H9 (cell line): ENCODE results near the gene FMO5. TPM values are rescaled to one million over a fixed set of nuclear protein-coding genes. Genes with fewer than 3 reads are reported as not detected.

Experiments used
- DNase-seq: peaks from one replicate; pipeline ENCODE4 v3.0.0-alpha.2; 2017
- H2AFZ ChIP-seq: one replicate; pipeline ENCODE4 v1.6.1; 2013; ENCODE audit warnings: mild to moderate bottlenecking, low read length, control low read depth, moderate library complexity
- H2AK5ac ChIP-seq: 2 replicates; pipeline ENCODE4 v1.6.1; 2013; ENCODE audit warnings: low read length, control low read depth, mixed read lengths; ENCODE audit not compliant: insufficient read length
- H2BK120ac ChIP-seq: one replicate; pipeline ENCODE4 v1.6.1; 2013; ENCODE audit warnings: low read depth, mild to moderate bottlenecking, low read length, control low read depth, inconsistent platforms; ENCODE audit not compliant: poor library complexity, severe bottlenecking
- H2BK12ac ChIP-seq: 2 replicates; pipeline ENCODE4 v1.6.1; 2013; ENCODE audit warnings: low read length, control low read depth, mixed read lengths, low read depth; ENCODE audit not compliant: insufficient read length
- H2BK15ac ChIP-seq: 2 replicates; pipeline ENCODE4 v1.6.1; 2013; ENCODE audit warnings: low read depth, low read length, control low read depth
- H2BK20ac ChIP-seq: one replicate; pipeline ENCODE4 v1.6.1; 2013; ENCODE audit warnings: low read depth, mild to moderate bottlenecking, low read length, control low read depth, inconsistent platforms; ENCODE audit not compliant: poor library complexity, severe bottlenecking
- H2BK5ac ChIP-seq: 2 replicates; pipeline ENCODE4 v1.6.1; 2013; ENCODE audit warnings: low read length, control low read depth, mixed read lengths; ENCODE audit not compliant: insufficient read length
- H3K14ac ChIP-seq: 2 replicates; pipeline ENCODE4 v1.6.1; 2013; ENCODE audit warnings: low read length, control low read depth; ENCODE audit not compliant: insufficient read depth
- H3K18ac ChIP-seq: 2 replicates; pipeline ENCODE4 v1.6.1; 2013; ENCODE audit warnings: low read depth, mild to moderate bottlenecking, mixed read lengths, low read length, control low read depth; ENCODE audit not compliant: insufficient read length
- H3K23ac ChIP-seq: 2 replicates; pipeline ENCODE4 v1.6.1; 2013; ENCODE audit warnings: low read length, control low read depth, mixed read lengths, low read depth; ENCODE audit not compliant: insufficient read length
- H3K23me2 ChIP-seq: 2 replicates; pipeline ENCODE4 v1.6.1; 2013; ENCODE audit warnings: low read depth, mild to moderate bottlenecking, mixed read lengths, low read length, control low read depth; ENCODE audit not compliant: insufficient read length, poor library complexity, severe bottlenecking
- H3K27ac ChIP-seq: 2 replicates; pipeline ENCODE4 v1.5.1; 2013; ENCODE audit warnings: low read length, control low read depth, mixed read lengths, low read depth; ENCODE audit not compliant: insufficient read length
- H3K27me3 ChIP-seq: 2 replicates; pipeline ENCODE4 v1.6.1; 2013; ENCODE audit warnings: low read length, control low read depth, inconsistent platforms; ENCODE audit not compliant: insufficient read depth
- H3K4ac ChIP-seq: 2 replicates; pipeline ENCODE4 v1.6.1; 2013; ENCODE audit warnings: low read depth, mild to moderate bottlenecking, control low read depth, inconsistent platforms, low read length, moderate library complexity
- H3K4me1 ChIP-seq: 2 replicates; pipeline ENCODE4 v1.6.1; 2013; ENCODE audit warnings: low read length, control low read depth, inconsistent platforms; ENCODE audit not compliant: insufficient read depth
- H3K4me2 ChIP-seq: 2 replicates; pipeline ENCODE4 v1.6.1; 2013; ENCODE audit warnings: low read length, control low read depth, mixed read lengths; ENCODE audit not compliant: insufficient read length, insufficient read depth
- H3K56ac ChIP-seq: 2 replicates; pipeline ENCODE4 v1.6.1; 2013; ENCODE audit warnings: low read depth, mild to moderate bottlenecking, mixed read lengths, low read length, control low read depth; ENCODE audit not compliant: insufficient read length
- H3K79me1 ChIP-seq: 2 replicates; pipeline ENCODE4 v1.6.1; 2013; ENCODE audit warnings: low read depth, mild to moderate bottlenecking, moderate library complexity, low read length, control low read depth, inconsistent platforms; ENCODE audit not compliant: insufficient read depth, poor library complexity, severe bottlenecking
- H3K79me2 ChIP-seq: 2 replicates; pipeline ENCODE4 v1.6.1; 2013; ENCODE audit warnings: low read length, control low read depth, inconsistent platforms; ENCODE audit not compliant: insufficient read depth
- H3K9ac ChIP-seq: 2 replicates; pipeline ENCODE4 v1.6.1; 2013; ENCODE audit warnings: low read length, control low read depth, mixed read lengths; ENCODE audit not compliant: insufficient read length; ENCODE audit errors: extremely low read depth
- H3K9me3 ChIP-seq: one replicate; pipeline ENCODE4 v1.6.1; 2013; ENCODE audit warnings: low read depth, low read length, inconsistent platforms; ENCODE audit not compliant: control insufficient read depth
- H3T11ph ChIP-seq: one replicate; pipeline ENCODE4 v1.6.1; 2013; ENCODE audit warnings: mild to moderate bottlenecking, low read length, control low read depth, inconsistent platforms
- H4K20me1 ChIP-seq: one replicate; pipeline ENCODE4 v1.6.1; 2013; ENCODE audit not compliant: control insufficient read depth, insufficient read length, insufficient read depth
- H4K5ac ChIP-seq: 2 replicates; pipeline ENCODE4 v1.6.1; 2013; ENCODE audit warnings: low read depth, mild to moderate bottlenecking, mixed read lengths, low read length, control low read depth; ENCODE audit not compliant: insufficient read length
- H4K8ac ChIP-seq: replicated peaks from 2 replicates; pipeline ENCODE4 v1.6.1; 2013; ENCODE audit warnings: low read length, control low read depth, mixed read lengths, low read depth; ENCODE audit not compliant: insufficient read length
- H4K91ac ChIP-seq: 2 replicates; pipeline ENCODE4 v1.6.1; 2013; ENCODE audit warnings: low read depth, mild to moderate bottlenecking, moderate library complexity, mixed read lengths, low read length, control low read depth; ENCODE audit not compliant: insufficient read length
- H3K27ac Mint-ChIP-seq, 3 experiments: 2 replicates in 2 of 3; 3 replicates in 1 of 3; pipeline ENCODE4 v1.8.0; 2020 to 2021; ENCODE audit warnings: mixed read lengths in 3 of 3, mild to moderate bottlenecking in 1 of 3, moderate library complexity in 1 of 3
- H3K27me3 Mint-ChIP-seq: 2 replicates; pipeline ENCODE4 v1.8.0; 2021; ENCODE audit warnings: low read depth, mild to moderate bottlenecking, moderate library complexity, mixed read lengths
- H3K36me3 Mint-ChIP-seq, 3 experiments: 2 replicates in 2 of 3; 3 replicates in 1 of 3; pipeline ENCODE4 v1.8.0; 2020 to 2021; ENCODE audit warnings: low read depth in 3 of 3, mixed read lengths in 3 of 3; ENCODE audit not compliant: insufficient read depth in 1 of 3
- H3K4me1 Mint-ChIP-seq, 2 experiments: 2 replicates each; pipeline ENCODE4 v1.8.0; 2020; ENCODE audit warnings: mixed read lengths in 2 of 2
- H3K4me3 Mint-ChIP-seq, 2 experiments: 2 replicates in 1 of 2; 3 replicates in 1 of 2; pipeline ENCODE4 v1.8.0; 2020 to 2021; ENCODE audit warnings: mild to moderate bottlenecking in 2 of 2, mixed read lengths in 2 of 2, moderate library complexity in 1 of 2
- H3K9me3 Mint-ChIP-seq, 2 experiments: 2 replicates in 1 of 2; 3 replicates in 1 of 2; pipeline ENCODE4 v1.8.0; 2020; ENCODE audit warnings: mild to moderate bottlenecking in 2 of 2, mixed read lengths in 2 of 2, moderate library complexity in 1 of 2
- CTCF ChIP-seq: fragments of 200-600 bp; sonication (generic); conservative IDR thresholded peaks from 3 replicates; pipeline ENCODE4 v1.8.0; 2021; ENCODE audit warnings: antibody characterized with exemption, mild to moderate bottlenecking
- WGBS: extraction: QIAGEN DNeasy Blood & Tissue Kit; methylation state at CpG from one replicate; pipeline ENCODE4 v1.1.7; 2013; ENCODE audit warnings: missing lambda C conversion rate, low lambda C conversion rate, mixed read lengths; ENCODE audit not compliant: insufficient read length; ENCODE audit errors: extremely low coverage; 5-methylcytosine and 5-hydroxymethylcytosine counted together
- total RNA-seq: library from RNA; stranded (reverse); gene quantifications from 2 replicates; pipeline ENCODE4 v1.2.1, GENCODE V29; 2021

FMO5 gene
- total RNA-seq, 1 experiment from 2014 or later: 0.61 TPM

- Mint-ChIP-seq H3K27me3 (no peaks in the 10 kb centered on the region), H3K36me3 (no peaks in the 10 kb centered on the region), H3K4me3 (no peak overlapping the region), H3K4me1 (peaks cover 2 to 4% of the 10 kb centered on the region in 2 experiments; a peak in 1 of 4 replicates), H3K27ac (no peak overlapping the region), H3K9me3 (no peaks in the 10 kb centered on the region)
- no peak overlapping the region for H3K18ac ChIP-seq
- H3K23me2 ChIP-seq: no peaks in the 10 kb centered on the region
- no peak overlapping the region for H2BK12ac ChIP-seq
- no peak overlapping the region for H2AK5ac ChIP-seq
- H2BK120ac ChIP-seq: no peak overlapping the region
- H3K79me2 ChIP-seq: no peaks in the 10 kb centered on the region
- no peak overlapping the region for H3K4me2 ChIP-seq
- H3K4me1 ChIP-seq: no peaks in the 10 kb centered on the region
- DNase-seq: no peak
- H3T11ph ChIP-seq: no peak overlapping the region
- no peak overlapping the region for H3K23ac ChIP-seq
- no peak overlapping the region for H3K56ac ChIP-seq
- H2BK5ac ChIP-seq: no peak overlapping the region
- no peaks in the 10 kb centered on the region for H3K27me3 ChIP-seq
- no peak for TF ChIP-seq CTCF
- H3K9me3 ChIP-seq: no peaks in the 10 kb centered on the region
- no peak overlapping the region for H3K14ac ChIP-seq
- no peak overlapping the region for H4K5ac ChIP-seq
- H2BK15ac ChIP-seq: no peak overlapping the region
- WGBS: no CpG with 5 or more reads among the region's 7 CpGs
- no peak overlapping the region for H4K8ac ChIP-seq
- no peak overlapping the region for H2BK20ac ChIP-seq
- no peak overlapping the region for H3K4ac ChIP-seq
- H4K20me1 ChIP-seq: no peaks in the 10 kb centered on the region
- H4K91ac ChIP-seq: no peak overlapping the region
- H2AFZ ChIP-seq: no peak overlapping the region
- no peak overlapping the region for H3K27ac ChIP-seq
- no peak overlapping the region for H3K9ac ChIP-seq
- H3K79me1 ChIP-seq: no peaks in the 10 kb centered on the region
Measured at GRCh38 chr1:147217141-147217540, 8.0 kb downstream of the FMO5 start.
